Kidney (tissue), 14 donors: ENCODE data around the gene U2AF2. TPM values are rescaled to one million over a fixed set of nuclear protein-coding genes. Genes with fewer than 3 reads are reported as not detected.

Experiments used
- DNase-seq, 5 donors: peaks; one replicate each; pipeline ENCODE4 v3.0.0-alpha.2; 2013 to 2020
- FAIRE-seq: peaks from 2 replicates; lab custom pipeline; 2012; peaks lifted over from hg19 to GRCh38; lab: Jason Lieb, UNC
- H3K27ac ChIP-seq, 2 donors: one replicate each; pipeline ENCODE4 v1.7.0; 2013; ENCODE audit warnings: low read depth in 2 of 2, low read length in 2 of 2, inconsistent platforms in 1 of 2
- H3K27me3 ChIP-seq: one replicate; pipeline ENCODE4 v1.7.1; 2013; ENCODE audit warnings: low read length, inconsistent platforms; ENCODE audit not compliant: control insufficient read depth, insufficient read depth
- H3K36me3 ChIP-seq, 3 donors: one replicate each; pipeline versions ENCODE4 v1.7.0 to v1.7.1; 2013; ENCODE audit warnings: low read length in 3 of 3, control low read depth in 1 of 3, inconsistent platforms in 1 of 3; ENCODE audit not compliant: insufficient read depth in 3 of 3, control insufficient read depth in 2 of 3
- H3K4me1 ChIP-seq, 3 donors: one replicate each; pipeline versions ENCODE4 v1.7.0 to v1.7.1; 2013; ENCODE audit warnings: low read length in 3 of 3, inconsistent platforms in 1 of 3, low read depth in 1 of 3; ENCODE audit not compliant: control insufficient read depth in 2 of 3, insufficient read depth in 2 of 3
- H3K4me3 ChIP-seq, 3 donors: one replicate each; pipeline versions ENCODE4 v1.7.0 to v1.8.1; 2013; ENCODE audit warnings: low read length in 3 of 3, control low read depth in 1 of 3, inconsistent platforms in 1 of 3
- H3K9ac ChIP-seq, 3 donors: one replicate each; pipeline versions ENCODE4 v1.7.0 to v1.7.1; 2013; ENCODE audit warnings: low read length in 3 of 3, control low read depth in 1 of 3, inconsistent platforms in 1 of 3
- H3K9me3 ChIP-seq, 3 donors: one replicate each; pipeline versions ENCODE4 v1.7.0 to v1.7.1; 2013; ENCODE audit warnings: low read length in 3 of 3, control low read depth in 1 of 3, inconsistent platforms in 1 of 3; ENCODE audit not compliant: control insufficient read depth in 2 of 3, insufficient read depth in 1 of 3
- intact Hi-C: fragments of 100-400 bp; cut with DNase I; formaldehyde crosslinking; loops from one replicate; pipeline ENCODE4 v1.11.1; 2022
- polyA plus RNA-seq: library from polyadenylated mRNA; stranded (reverse); fragments of 350-450 nt; fragmentation: Illumina TruSeq; extraction: RNeasy Lipid Tissue Mini Kit (QIAGEN cat#74804); gene quantifications from one replicate; pipeline ENCODE4 v1.2.3, GENCODE V29; 2014; ENCODE audit warnings: low read depth, low replicate concordance; ENCODE audit not compliant: insufficient read depth
- total RNA-seq: library from RNA; stranded (reverse); fragmentation: NEBNext Ultra II Directional; extraction: Animal tissue kit (Norgen Biotek cat#: 25700); gene quantifications from one replicate; pipeline ENCODE4 v1.2.1, GENCODE V29; 2021
- TF ChIP-seq, protein P1 (sequence below): IDR thresholded peaks from 3 replicates; pipeline ENCODE4 v1.5.1; 2012; ENCODE audit warnings: mild to moderate bottlenecking, moderate library complexity, borderline replicate concordance; ENCODE audit not compliant: insufficient read depth; ENCODE audit errors: extremely low read depth
- donor health status: control.
- donor health status: control.
- donor health status: control.
- donor health status: control.
- donor health status: control.
- donor health status: DM: yes; HTN: yes; CAD: no.
- donor health status: Normal renal cell carcinoma (clear cell type).

U2AF2 gene
- total and polyA plus RNA-seq, 2 donors from 2014 or later: 54.8 to 161 TPM

- Histone ChIP-seq H3K36me3 (peaks cover 9 to 81% (median 56%) of the 10 kb centered on the region in 3 donors), H3K4me3 (no peak overlapping the region), H3K9ac (no peak overlapping the region), H3K27ac (no peak overlapping the region), H3K27me3 (no peaks in the 10 kb centered on the region), H3K9me3 (no peaks in the 10 kb centered on the region), H3K4me1 (peaks cover 0 to 8% (median 6%) of the 10 kb centered on the region in 3 donors)
- peak in 1 of 5 donors; percentile 54 for DNase-seq
- TF ChIP-seq, protein P1, sequence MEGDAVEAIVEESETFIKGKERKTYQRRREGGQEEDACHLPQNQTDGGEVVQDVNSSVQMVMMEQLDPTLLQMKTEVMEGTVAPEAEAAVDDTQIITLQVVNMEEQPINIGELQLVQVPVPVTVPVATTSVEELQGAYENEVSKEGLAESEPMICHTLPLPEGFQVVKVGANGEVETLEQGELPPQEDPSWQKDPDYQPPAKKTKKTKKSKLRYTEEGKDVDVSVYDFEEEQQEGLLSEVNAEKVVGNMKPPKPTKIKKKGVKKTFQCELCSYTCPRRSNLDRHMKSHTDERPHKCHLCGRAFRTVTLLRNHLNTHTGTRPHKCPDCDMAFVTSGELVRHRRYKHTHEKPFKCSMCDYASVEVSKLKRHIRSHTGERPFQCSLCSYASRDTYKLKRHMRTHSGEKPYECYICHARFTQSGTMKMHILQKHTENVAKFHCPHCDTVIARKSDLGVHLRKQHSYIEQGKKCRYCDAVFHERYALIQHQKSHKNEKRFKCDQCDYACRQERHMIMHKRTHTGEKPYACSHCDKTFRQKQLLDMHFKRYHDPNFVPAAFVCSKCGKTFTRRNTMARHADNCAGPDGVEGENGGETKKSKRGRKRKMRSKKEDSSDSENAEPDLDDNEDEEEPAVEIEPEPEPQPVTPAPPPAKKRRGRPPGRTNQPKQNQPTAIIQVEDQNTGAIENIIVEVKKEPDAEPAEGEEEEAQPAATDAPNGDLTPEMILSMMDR: no peak
- intact Hi-C loops: no loop called here
- no peak for FAIRE-seq
Measured at GRCh38 chr19:55666343-55667005, 11.6 kb downstream of the U2AF2 start.

DNA sequence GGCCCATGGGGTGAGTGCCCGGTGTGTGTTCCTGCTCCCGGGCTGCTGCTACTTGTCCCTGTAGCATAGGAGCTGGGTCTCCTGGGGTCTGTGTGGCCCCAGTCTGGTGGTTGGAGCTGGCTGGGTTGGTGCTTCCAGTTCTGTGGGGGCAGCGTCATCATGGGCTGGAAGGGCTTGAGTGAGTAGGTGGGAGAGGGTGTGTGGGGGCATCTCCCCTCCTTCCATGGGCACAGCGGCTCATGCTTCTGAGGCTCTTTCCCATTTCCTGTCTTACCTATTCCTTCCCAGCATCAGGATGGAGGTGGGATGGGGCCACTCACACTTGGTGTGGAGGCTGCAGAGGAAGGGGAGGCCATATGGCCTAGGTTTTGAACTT, 12.2 kb downstream of the U2AF2 start:
- peak in 1 of 5 donors; percentile 61 for DNase-seq
- intact Hi-C loops: no loop called here
- no peak overlapping the region for H3K4me3 ChIP-seq
- H3K9me3 ChIP-seq: no peaks in the 10 kb centered on the region
- no peak overlapping the region for H3K27ac ChIP-seq
- no peak overlapping the region for H3K9ac ChIP-seq
- no peak for FAIRE-seq
- no peaks in the 10 kb centered on the region for H3K27me3 ChIP-seq
- TF ChIP-seq, protein P1: no peak
- H3K4me1 ChIP-seq: peaks cover 0 to 8% (median 6%) of the 10 kb centered on the region in 3 donors
- peaks cover 9 to 76% (median 51%) of the 10 kb centered on the region in 3 donors for H3K36me3 ChIP-seq

DNA sequence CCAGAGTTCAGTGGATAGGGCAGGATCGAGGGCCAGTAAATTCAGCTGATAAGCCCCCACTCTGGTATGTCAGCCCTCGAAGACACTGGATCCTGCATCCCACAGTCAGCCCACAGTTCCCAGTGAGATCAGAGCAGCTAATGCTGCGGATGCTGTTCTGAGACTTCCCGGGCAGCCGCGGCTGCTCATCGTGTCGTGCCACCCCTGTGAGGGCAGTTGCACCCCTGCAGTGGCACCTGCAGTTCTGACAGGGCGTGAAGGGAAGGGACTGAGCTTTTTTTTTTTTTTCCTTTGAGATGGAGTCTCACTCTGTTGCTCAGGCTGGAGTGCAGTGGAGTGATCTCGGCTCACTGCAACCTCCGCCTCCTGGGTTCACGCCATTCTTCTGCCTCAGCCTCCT, 12.7 kb downstream of the U2AF2 start:
- H3K9me3 ChIP-seq: no peaks in the 10 kb centered on the region
- intact Hi-C loops: no loop called here
- H3K4me3 ChIP-seq: no peak overlapping the region
- peaks cover 9 to 72% (median 50%) of the 10 kb centered on the region in 3 donors for H3K36me3 ChIP-seq
- DNase-seq (peak in 1 of 5 donors; percentile 29), FAIRE-seq (no peak)
- no peak overlapping the region for H3K27ac ChIP-seq
- H3K4me1 ChIP-seq: peaks cover 0 to 8% (median 6%) of the 10 kb centered on the region in 3 donors
- H3K9ac ChIP-seq: no peak overlapping the region
- TF ChIP-seq, protein P1: no peak
- H3K27me3 ChIP-seq: no peaks in the 10 kb centered on the region
